NCI-H2029 (cell line): ENCODE measurements around the gene GSK3B.

ENCODE experiments used
- DNase-seq: peaks from one replicate; lab custom pipeline; 2025; lab: John Stamatoyannopoulos, UW

GSK3B gene

GRCh38 chr3:119817583-119818363 is 276.5 kb downstream of the GSK3B start:
- no peak for DNase-seq

GRCh38 chr3:119817071-119817470 is 277.2 kb downstream of the GSK3B start:
- DNase-seq = no peak

DNA sequence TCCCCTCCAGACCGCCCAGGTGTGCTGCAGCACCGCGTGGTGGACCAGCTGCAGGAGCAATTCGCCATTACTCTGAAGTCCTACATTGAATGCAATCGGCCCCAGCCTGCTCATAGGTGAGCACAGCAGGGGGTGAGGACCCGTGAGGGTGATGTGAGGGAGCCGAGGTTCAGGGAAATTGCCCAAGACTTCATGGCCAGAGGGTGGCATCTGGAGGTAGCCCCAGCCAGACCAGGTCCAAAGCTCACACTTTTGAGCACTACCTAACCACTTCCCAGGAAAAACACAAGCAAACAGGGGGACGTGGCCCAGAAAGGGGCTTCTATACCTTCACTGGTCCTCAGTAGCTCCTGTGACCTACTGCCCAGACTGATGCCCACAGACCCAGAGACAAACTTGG is 278.5 kb downstream of the GSK3B start:
- no peak for DNase-seq

DNA sequence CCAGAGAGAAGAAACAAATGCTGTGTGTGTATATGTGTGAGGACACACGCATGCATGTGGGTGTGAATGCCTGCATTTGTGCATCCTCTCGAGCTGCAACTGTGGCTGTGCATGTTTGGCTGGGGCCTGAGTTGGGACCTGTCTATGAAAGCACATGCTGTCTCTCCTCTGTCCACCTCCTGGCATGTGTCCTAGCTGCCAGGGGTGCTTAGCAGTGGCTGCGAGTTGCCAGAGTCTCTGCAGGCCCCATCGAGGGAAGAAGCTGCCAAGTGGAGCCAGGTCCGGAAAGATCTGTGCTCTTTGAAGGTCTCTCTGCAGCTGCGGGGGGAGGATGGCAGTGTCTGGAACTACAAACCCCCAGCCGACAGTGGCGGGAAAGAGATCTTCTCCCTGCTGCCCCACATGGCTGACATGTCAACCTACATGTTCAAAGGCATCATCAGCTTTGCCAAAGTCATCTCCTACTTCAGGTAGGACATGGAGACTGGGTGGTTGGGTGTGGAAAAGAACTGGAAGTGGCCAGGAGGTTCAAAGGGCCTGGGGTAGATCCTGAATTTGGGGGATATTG is 281.7 kb downstream of the GSK3B start:
- no peak for DNase-seq

GRCh38 chr3:119810018-119810435 is 284.2 kb downstream of the GSK3B start:
- DNase-seq = peak; percentile 22

- no peak for DNase-seq
Measured at GRCh38 chr3:119809249-119810017, 284.8 kb downstream of the GSK3B start.

DNA sequence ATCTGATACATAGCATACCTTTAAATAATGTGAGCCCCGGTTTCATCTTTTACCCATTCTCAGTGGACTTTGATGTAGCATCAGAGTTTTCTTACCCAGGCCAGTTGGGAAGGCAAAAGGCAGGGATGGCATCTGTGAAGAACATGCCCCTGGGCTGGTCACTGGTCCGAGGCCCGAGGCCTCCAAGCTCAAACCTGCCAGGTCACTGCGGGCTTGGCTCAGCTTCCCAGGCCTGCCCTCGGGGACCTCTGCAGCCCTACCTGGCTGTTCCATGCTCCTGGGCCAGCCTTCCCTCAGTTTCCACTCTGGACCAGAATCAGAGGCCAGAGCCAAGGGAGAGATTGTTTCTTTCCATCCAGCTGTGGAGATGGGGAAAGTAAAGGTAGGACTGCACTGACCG is 285.4 kb downstream of the GSK3B start:
- DNase-seq = no peak

GRCh38 chr3:119808244-119808643 is 286.0 kb downstream of the GSK3B start:
- DNase-seq = no peak

DNA sequence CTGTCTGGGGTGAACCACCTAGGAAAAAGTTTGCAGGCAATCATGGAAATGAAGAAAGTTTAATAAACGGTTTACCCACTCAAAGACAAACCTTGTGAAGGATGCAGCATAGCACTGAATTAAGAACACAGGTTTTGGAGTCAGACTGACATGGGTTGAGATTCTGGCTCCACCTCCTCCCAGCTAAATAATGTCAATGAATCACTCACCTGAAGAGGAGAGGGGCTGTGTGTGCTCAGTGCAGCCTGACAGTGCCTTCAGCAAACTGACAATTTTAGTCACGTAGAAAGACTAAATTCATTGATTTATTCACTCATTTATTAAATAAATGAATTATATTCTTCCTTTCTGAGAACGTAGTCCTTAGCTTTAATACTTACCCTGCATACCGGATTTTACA is 293.4 kb downstream of the GSK3B start:
- DNase-seq = no peak

GRCh38 chr3:119796785-119797184 is 297.5 kb downstream of the GSK3B start:
- no peak for DNase-seq

DNA sequence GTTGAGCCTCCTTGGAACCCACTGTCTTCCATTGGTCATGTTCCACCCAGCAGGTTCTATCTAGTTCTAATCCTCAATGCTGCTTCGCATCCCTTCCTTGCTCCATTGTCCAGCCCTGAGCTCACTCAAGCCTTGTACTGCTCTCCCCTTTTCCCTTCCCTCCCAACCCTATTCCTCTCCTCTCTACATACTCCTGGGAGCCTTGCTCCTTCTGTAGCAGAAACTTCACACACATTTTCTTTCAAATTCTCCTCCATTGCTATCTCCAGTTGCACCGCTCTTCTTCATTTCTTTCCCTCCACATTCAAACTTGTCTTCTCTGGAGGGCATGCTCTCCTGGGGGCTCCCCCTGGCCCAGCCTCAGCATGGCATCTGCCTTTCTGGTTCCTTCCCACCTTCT is 297.9 kb downstream of the GSK3B start:
- no peak for DNase-seq

GRCh38 chr3:119795849-119796248 is 298.4 kb downstream of the GSK3B start:
- no peak for DNase-seq

- DNase-seq = no peak
Measured at GRCh38 chr3:119794971-119795612, 299.2 kb downstream of the GSK3B start.

DNA sequence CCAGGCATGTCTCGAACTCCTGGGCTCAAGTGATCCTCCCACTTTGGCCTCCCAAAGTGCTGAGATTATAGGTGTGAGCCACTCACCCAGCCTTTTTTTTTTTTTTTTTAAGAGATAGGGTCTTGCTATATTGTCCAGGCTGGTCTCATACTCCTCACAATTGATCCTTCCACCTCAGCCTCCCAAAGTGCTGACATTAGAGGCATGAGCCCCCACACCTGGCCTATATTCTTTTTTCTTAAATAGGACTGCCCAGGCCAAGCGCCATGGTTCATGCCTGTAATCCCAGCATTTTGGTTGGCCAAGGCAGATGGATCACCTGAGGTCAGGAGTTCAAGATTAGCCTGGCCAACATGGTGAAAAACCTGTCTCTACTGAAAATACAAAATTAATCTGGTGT is 299.8 kb downstream of the GSK3B start:
- no peak for DNase-seq

GRCh38 chr3:119792270-119792669 is 302.0 kb downstream of the GSK3B start:
- no peak for DNase-seq

DNA sequence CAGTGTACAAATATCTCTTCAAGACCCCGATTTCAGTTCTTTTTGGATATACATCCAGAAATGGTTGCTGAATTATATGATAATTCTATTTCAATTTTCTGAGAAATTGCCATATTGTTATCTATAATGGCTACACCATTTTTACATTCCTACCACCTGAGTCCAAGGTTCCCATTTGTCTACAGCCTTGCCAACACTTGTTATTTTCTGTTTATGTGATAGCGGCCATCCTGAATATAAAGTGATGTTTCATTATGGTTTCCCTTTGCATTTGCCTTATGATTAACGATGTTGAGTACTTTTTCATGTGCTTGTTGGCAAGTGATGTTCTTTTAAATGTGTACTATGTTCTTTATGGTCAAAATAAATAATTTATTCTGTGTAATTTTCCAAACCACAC is 303.9 kb downstream of the GSK3B start:
- DNase-seq = no peak

DNA sequence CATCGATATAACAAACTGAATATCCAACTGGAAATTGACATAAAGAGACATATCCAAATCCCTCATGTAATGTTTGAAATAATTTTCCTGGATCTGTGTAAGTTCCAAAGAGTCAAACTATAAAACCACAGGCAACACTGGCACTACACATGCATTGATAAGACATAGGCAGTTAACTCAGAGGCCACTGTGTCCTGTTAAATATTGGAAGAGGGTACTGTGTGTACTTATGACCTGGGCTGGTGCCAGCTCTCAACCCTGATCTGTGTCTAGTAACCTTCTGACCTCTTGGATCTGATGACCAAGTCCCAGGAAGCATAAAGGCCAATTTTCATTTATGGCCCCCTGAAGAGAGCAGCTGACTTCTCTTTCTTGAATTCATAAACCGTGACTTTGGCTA is 307.8 kb downstream of the GSK3B start:
- no peak for DNase-seq

- DNase-seq = no peak
Measured at GRCh38 chr3:119783883-119784282, 310.4 kb downstream of the GSK3B start.

DNA sequence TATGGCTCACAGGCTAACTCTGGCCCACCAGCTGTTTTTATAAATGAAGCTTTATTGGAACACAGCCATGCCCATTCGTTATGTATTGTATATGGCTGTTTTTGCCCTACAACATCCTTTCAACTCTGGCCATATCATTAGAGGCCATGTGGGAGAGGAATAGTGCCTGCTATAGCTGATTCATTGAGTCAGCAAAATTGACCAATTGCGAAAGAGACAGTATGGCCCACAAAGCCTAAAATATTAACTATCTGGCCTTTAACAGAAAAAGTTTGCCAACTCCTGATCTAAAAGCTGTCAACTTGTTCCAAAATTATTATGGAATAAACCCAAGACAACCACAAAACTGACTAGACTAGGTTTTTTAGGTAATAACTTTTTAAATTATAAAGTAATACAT is 311.0 kb downstream of the GSK3B start:
- DNase-seq = no peak

GRCh38 chr3:119782460-119782859 is 311.8 kb downstream of the GSK3B start:
- DNase-seq = no peak

- no peak for DNase-seq
Measured at GRCh38 chr3:119781330-119782198, 312.7 kb downstream of the GSK3B start, which contains the start of gene NR1I2. Gene NR1I2 (plus strand): TSS chr3:119782101.
